GM10266 (cell line): ENCODE measurements around the gene USO1.

Experiments used
- DNase-seq: peaks from one replicate; pipeline ENCODE4 v3.0.0; 2012; ENCODE audit errors: extremely low spot score
- CTCF ChIP-seq: IDR thresholded peaks from 2 replicates; pipeline ENCODE4 v1.5.1; 2012; ENCODE audit warnings: mild to moderate bottlenecking, low read depth; ENCODE audit not compliant: control insufficient read depth, insufficient read depth; ENCODE audit errors: missing control alignments

The USO1 gene

GRCh38 chr4:75726577-75726976 lies 2.2 kb downstream of the USO1 start:
- no peak for DNase-seq
- TF ChIP-seq CTCF: no peak

GRCh38 chr4:75727073-75727472 lies 2.7 kb downstream of the USO1 start:
- TF ChIP-seq CTCF: no peak
- DNase-seq: no peak

GRCh38 chr4:75729836-75730235 lies 5.5 kb downstream of the USO1 start:
- no peak for DNase-seq

GRCh38 chr4:75733369-75733768 lies 9.0 kb downstream of the USO1 start:
- TF ChIP-seq CTCF: no peak
- DNase-seq: no peak

More at GRCh38 chr4:75729836-75730235, 5.5 kb downstream of the USO1 start:
- no peak for TF ChIP-seq CTCF

GRCh38 chr4:75735525-75735924 lies 11.1 kb downstream of the USO1 start:
- DNase-seq: no peak
- no peak for TF ChIP-seq CTCF

- DNase-seq: no peak
- no peak for TF ChIP-seq CTCF
These were observed 12.5 kb downstream of the USO1 start for GRCh38 chr4:75736862-75737261.

GRCh38 chr4:75737398-75737797 lies 13.0 kb downstream of the USO1 start:
- no peak for DNase-seq

More at GRCh38 chr4:75737398-75737797, 13.0 kb downstream of the USO1 start:
- TF ChIP-seq CTCF: no peak
